ENCODE results near the gene NSMF. TPM values are rescaled to one million over a fixed set of nuclear protein-coding genes. Genes with fewer than 3 reads are reported as not detected.

NSMF gene
- total RNA-seq, 1 donor from 2014 or later: 24.7 TPM

- Mint-ChIP-seq H3K4me1 (peaks cover 3% of the 10 kb centered on the region), H3K9me3 (no peaks in the 10 kb centered on the region), H3K27ac (no peak overlapping the region), H3K4me3 (no peak overlapping the region), H3K27me3 (no peaks in the 10 kb centered on the region), H3K36me3 (ENCODE audit: low read depth) (peaks cover 8% of the 10 kb centered on the region)
- intact Hi-C loops (cut with micrococcal nuclease): no loop called here
- ChIA-PET POLR2A (no interaction called here), CTCF (no interaction called here)
- no peak for TF ChIP-seq CTCF (IDR thresholded peaks at IDR 0.05)
- DNase-seq (no peak), ATAC-seq (ENCODE audit: low read depth) (no peak)
Observed at GRCh38 chr9:137499416-137499815, 40.3 kb upstream of the NSMF start.

GRCh38 chr9:137498720-137499150 is 39.6 kb upstream of the NSMF start:
- no peaks in the 10 kb centered on the region for H3K9me3 Mint-ChIP-seq
- POLR2A ChIA-PET: no interaction called here
- CTCF ChIA-PET: no interaction called here

GRCh38 chr9:137497921-137498719 is 39.0 kb upstream of the NSMF start:
- Mint-ChIP-seq H3K9me3 (no peaks in the 10 kb centered on the region), H3K4me1 (peaks cover 3% of the 10 kb centered on the region), H3K27ac (no peak overlapping the region), H3K27me3 (no peaks in the 10 kb centered on the region), H3K36me3 (ENCODE audit: low read depth) (peaks cover 8% of the 10 kb centered on the region), H3K4me3 (no peak overlapping the region)
- DNase-seq (no peak), ATAC-seq (ENCODE audit: low read depth) (no peak)
- intact Hi-C loops (cut with micrococcal nuclease): no loop called here
- POLR2A ChIA-PET: no interaction called here
- no peak for TF ChIP-seq CTCF (IDR thresholded peaks at IDR 0.05)
- CTCF ChIA-PET: no interaction called here

More at GRCh38 chr9:137498720-137499150, 39.6 kb upstream of the NSMF start:
- TF ChIP-seq CTCF (IDR thresholded peaks at IDR 0.05): no peak
- no peak for DNase-seq
- no peak for ATAC-seq (ENCODE audit: low read depth)
- H3K4me3 Mint-ChIP-seq: no peak overlapping the region
- H3K27me3 Mint-ChIP-seq: no peaks in the 10 kb centered on the region
- intact Hi-C loops (cut with micrococcal nuclease): no loop called here
- peaks cover 3% of the 10 kb centered on the region for H3K4me1 Mint-ChIP-seq
- peaks cover 8% of the 10 kb centered on the region for H3K36me3 Mint-ChIP-seq (ENCODE audit: low read depth)
- H3K27ac Mint-ChIP-seq: no peak overlapping the region

GRCh38 chr9:137496601-137497375 is 37.7 kb upstream of the NSMF start:
- ATAC-seq (ENCODE audit: low read depth): no peak
- no peaks in the 10 kb centered on the region for H3K4me1 Mint-ChIP-seq

More at GRCh38 chr9:137496601-137497375, 37.7 kb upstream of the NSMF start:
- POLR2A ChIA-PET: no interaction called here
- Mint-ChIP-seq H3K27me3 (no peaks in the 10 kb centered on the region), H3K4me3 (no peak overlapping the region), H3K36me3 (ENCODE audit: low read depth) (peaks cover 10% of the 10 kb centered on the region), H3K27ac (no peak overlapping the region), H3K9me3 (no peaks in the 10 kb centered on the region)
- CTCF ChIA-PET: no interaction called here
- intact Hi-C loops (cut with micrococcal nuclease): no loop called here
- no peak for TF ChIP-seq CTCF (IDR thresholded peaks at IDR 0.05)
- no peak for DNase-seq
